Activated naive CD4-positive, alpha-beta T cell treated with anti-CD3 and anti-CD28 coated beads, Interleukin-2, amount 10 ng/mL, durations not matched to agents 7 days and 5 days (primary cell): ENCODE measurements around the gene PIBF1.
"Not testable (repeated sequence)": the region's sequence is repeated elsewhere in the genome, so short reads cannot be mapped to it uniquely, and the experiment has no call there.

Experiments used
- CTCF ChIA-PET: fragments of 350-600 bp; sonication (Branson Sonifier 250); formaldehyde crosslinking; loops from one replicate; lab custom pipeline; 2021; ENCODE audit warnings: antibody characterized with exemption; lab: Charles Lee
- DNase-seq: peaks from one replicate; pipeline ENCODE4 v3.0.0-alpha.2; 2020
- H3K27ac Mint-ChIP-seq: one replicate; pipeline ENCODE4 v1.8.0; 2021; ENCODE audit warnings: mild to moderate bottlenecking, moderate library complexity, mixed read lengths
- H3K27me3 Mint-ChIP-seq: one replicate; pipeline ENCODE4 v1.8.0; 2021; ENCODE audit warnings: mild to moderate bottlenecking, mixed read lengths
- H3K36me3 Mint-ChIP-seq: one replicate; pipeline ENCODE4 v1.8.0; 2021; ENCODE audit warnings: mixed read lengths
- H3K4me1 Mint-ChIP-seq: one replicate; pipeline ENCODE4 v1.8.0; 2021; ENCODE audit warnings: mixed read lengths
- H3K4me3 Mint-ChIP-seq: one replicate; pipeline ENCODE4 v1.8.0; 2021; ENCODE audit warnings: mild to moderate bottlenecking, moderate library complexity, mixed read lengths
- H3K9me3 Mint-ChIP-seq: one replicate; pipeline ENCODE4 v1.8.0; 2021; ENCODE audit warnings: mixed read lengths

PIBF1 gene

GRCh38 chr13:73038064-73038463 is 256.1 kb downstream of the PIBF1 start:
- Mint-ChIP-seq H3K4me3 (no peak overlapping the region), H3K36me3 (no peaks in the 10 kb centered on the region), H3K9me3 (no peaks in the 10 kb centered on the region), H3K27ac (no peak overlapping the region), H3K4me1 (no peaks in the 10 kb centered on the region), H3K27me3 (no peaks in the 10 kb centered on the region)
- CTCF ChIA-PET, result no interaction called here
- DNase-seq, result no peak

GRCh38 chr13:73039201-73040108 is 257.5 kb downstream of the PIBF1 start:
- Mint-ChIP-seq H3K4me1 (no peaks in the 10 kb centered on the region), H3K9me3 (no peaks in the 10 kb centered on the region), H3K4me3 (no peak overlapping the region), H3K27ac (no peak overlapping the region), H3K27me3 (no peaks in the 10 kb centered on the region), H3K36me3 (no peaks in the 10 kb centered on the region)
- CTCF ChIA-PET, result interaction anchor here (0.6 kb wide), 1 partner anchor 79 kb away, joined by 3 read pairs; no protein-coding TSS in a partner anchor
- no peak for DNase-seq

- Mint-ChIP-seq H3K36me3 (no peaks in the 10 kb centered on the region), H3K27ac (no peak overlapping the region), H3K27me3 (no peaks in the 10 kb centered on the region), H3K9me3 (no peaks in the 10 kb centered on the region), H3K4me1 (no peaks in the 10 kb centered on the region), H3K4me3 (no peak overlapping the region)
- DNase-seq, result no peak
- CTCF ChIA-PET, result interaction anchor here (1.0 kb wide), 1 partner anchor 20 kb away, joined by 4 read pairs; no protein-coding TSS in a partner anchor
These were observed 258.6 kb downstream of the PIBF1 start for GRCh38 chr13:73040484-73040883.

- CTCF ChIA-PET, result interaction anchor here (1.0 kb wide), 1 partner anchor 19 kb away, joined by 4 read pairs; no protein-coding TSS in a partner anchor
- Mint-ChIP-seq H3K9me3 (no peaks in the 10 kb centered on the region), H3K27ac (no peak overlapping the region), H3K4me3 (no peak overlapping the region), H3K27me3 (no peaks in the 10 kb centered on the region), H3K4me1 (no peaks in the 10 kb centered on the region), H3K36me3 (no peaks in the 10 kb centered on the region)
- DNase-seq, result no peak
These were observed 259.1 kb downstream of the PIBF1 start for GRCh38 chr13:73040968-73041596.

- H3K27ac Mint-ChIP-seq, result no peak overlapping the region
- no peaks in the 10 kb centered on the region for H3K4me1 Mint-ChIP-seq
These were observed 263.1 kb downstream of the PIBF1 start for GRCh38 chr13:73045031-73045430.

GRCh38 chr13:73048615-73049014 is 266.7 kb downstream of the PIBF1 start:
- CTCF ChIA-PET, H3K4me3 Mint-ChIP-seq, H3K27ac Mint-ChIP-seq, H3K4me1 Mint-ChIP-seq, H3K9me3 Mint-ChIP-seq, H3K36me3 Mint-ChIP-seq, H3K27me3 Mint-ChIP-seq, DNase-seq: not testable (repeated sequence)

More at GRCh38 chr13:73045031-73045430, 263.1 kb downstream of the PIBF1 start:
- Mint-ChIP-seq H3K4me3 (no peak overlapping the region), H3K36me3 (no peaks in the 10 kb centered on the region), H3K27me3 (no peaks in the 10 kb centered on the region), H3K9me3 (no peaks in the 10 kb centered on the region)
- CTCF ChIA-PET, result no interaction called here
- no peak for DNase-seq

- DNase-seq, result no peak
- CTCF ChIA-PET, result no interaction called here
- no peaks in the 10 kb centered on the region for H3K36me3 Mint-ChIP-seq
- peaks cover 10% of the 10 kb centered on the region for H3K4me1 Mint-ChIP-seq
- H3K9me3 Mint-ChIP-seq, result no peaks in the 10 kb centered on the region
- H3K27ac Mint-ChIP-seq, result no peak overlapping the region
- peaks cover 21% of the 10 kb centered on the region for H3K27me3 Mint-ChIP-seq
- H3K4me3 Mint-ChIP-seq, result no peak overlapping the region
These were observed 272.8 kb downstream of the PIBF1 start for GRCh38 chr13:73054712-73055111.

- H3K27ac Mint-ChIP-seq, result no peak overlapping the region
- H3K27me3 Mint-ChIP-seq, result peaks cover 33% of the 10 kb centered on the region
- H3K4me3 Mint-ChIP-seq, result no peak overlapping the region
- CTCF ChIA-PET, result no interaction called here
- H3K36me3 Mint-ChIP-seq, result no peaks in the 10 kb centered on the region
- H3K4me1 Mint-ChIP-seq, result peaks cover 22% of the 10 kb centered on the region
- H3K9me3 Mint-ChIP-seq, result no peaks in the 10 kb centered on the region
- DNase-seq, result no peak
These were observed 274.1 kb downstream of the PIBF1 start for GRCh38 chr13:73055813-73056564.

GRCh38 chr13:73056565-73056962 is 274.6 kb downstream of the PIBF1 start:
- CTCF ChIA-PET, result no interaction called here
- peaks cover 23% of the 10 kb centered on the region for H3K4me1 Mint-ChIP-seq
- peaks cover 33% of the 10 kb centered on the region for H3K27me3 Mint-ChIP-seq
- no peak for DNase-seq
- H3K9me3 Mint-ChIP-seq, result no peaks in the 10 kb centered on the region
- no peak overlapping the region for H3K4me3 Mint-ChIP-seq
- H3K36me3 Mint-ChIP-seq, result no peaks in the 10 kb centered on the region
- H3K27ac Mint-ChIP-seq, result no peak overlapping the region

GRCh38 chr13:73057284-73058063 is 275.5 kb downstream of the PIBF1 start:
- no peak for DNase-seq
- peaks cover 36% of the 10 kb centered on the region for H3K27me3 Mint-ChIP-seq
- H3K4me3 Mint-ChIP-seq, result no peak overlapping the region
- CTCF ChIA-PET, result no interaction called here
- peaks cover 7% of the 10 kb centered on the region for H3K36me3 Mint-ChIP-seq
- H3K27ac Mint-ChIP-seq, result no peak overlapping the region
- peaks cover 23% of the 10 kb centered on the region for H3K4me1 Mint-ChIP-seq
- no peaks in the 10 kb centered on the region for H3K9me3 Mint-ChIP-seq

GRCh38 chr13:73058064-73058313 is 276.1 kb downstream of the PIBF1 start:
- Mint-ChIP-seq H3K27me3 (peaks cover 33% of the 10 kb centered on the region), H3K36me3 (peaks cover 10% of the 10 kb centered on the region), H3K27ac (no peak overlapping the region), H3K4me1 (peaks cover 23% of the 10 kb centered on the region), H3K4me3 (peak overlapping the region; percentile 84), H3K9me3 (no peaks in the 10 kb centered on the region)
- DNase-seq, result no peak
- CTCF ChIA-PET, result interaction anchor here (1.2 kb wide), 1 partner anchor 8 kb away, joined by 4 read pairs; no protein-coding TSS in a partner anchor

GRCh38 chr13:73058432-73058735 is 276.5 kb downstream of the PIBF1 start:
- Mint-ChIP-seq H3K9me3 (no peaks in the 10 kb centered on the region), H3K27me3 (peaks cover 33% of the 10 kb centered on the region), H3K36me3 (peaks cover 13% of the 10 kb centered on the region), H3K27ac (peak overlapping the region; percentile 91), H3K4me3 (peak overlapping the region; percentile 84), H3K4me1 (peaks cover 23% of the 10 kb centered on the region)
- CTCF ChIA-PET, result interaction anchor here (0.8 to 1.5 kb wide), 3 partner anchors 8 to 649 kb away, joined by 3 to 4 read pairs (median 4); no protein-coding TSS in a partner anchor
- DNase-seq, result no peak

GRCh38 chr13:73058736-73059459 is 277.0 kb downstream of the PIBF1 start, which contains the start of gene KLF5:
TSS of gene KLF5 (plus strand) at chr13:73059005. CDS start at chr13:73059328, 323 bp downstream.
- Mint-ChIP-seq H3K27me3 (peaks cover 33% of the 10 kb centered on the region), H3K4me3 (peak within 1 kb of the TSS; percentile 84), H3K4me1 (peaks cover 23% of the 10 kb centered on the region), H3K9me3 (no peaks in the 10 kb centered on the region), H3K27ac (peak within 1 kb of the TSS; percentile 91), H3K36me3 (peaks cover 14% of the 10 kb centered on the region)
- CTCF ChIA-PET, result interaction anchor here (0.8 to 1.5 kb wide), 3 partner anchors 9 to 648 kb away, joined by 3 to 4 read pairs (median 4); no protein-coding TSS in a partner anchor
- peak; percentile 98 for DNase-seq
